Smooth muscle cell (in vitro differentiated cells): ENCODE results near the gene USP37. TPM values are rescaled to one million over a fixed set of nuclear protein-coding genes. Genes with fewer than 3 reads are reported as not detected.

ENCODE experiments used
- DNase-seq: peaks from one replicate; lab custom pipeline; 2025; ENCODE audit not compliant: unreplicated experiment; lab: John Stamatoyannopoulos, UW
- H2AFZ ChIP-seq: fragments of 200-600 bp; sonication (generic); 2 replicates; pipeline ENCODE4 v1.6.0; 2016; ENCODE audit warnings: antibody characterized with exemption, low read depth, mild to moderate bottlenecking
- H3F3A ChIP-seq: fragments of 200-600 bp; sonication (generic); 2 replicates; pipeline ENCODE4 v1.6.0; 2017; ENCODE audit warnings: antibody characterized with exemption, low read depth
- H3K27ac ChIP-seq: fragments of 200-600 bp; sonication (generic); 2 replicates; pipeline ENCODE4 v1.5.1; 2016; ENCODE audit warnings: low read depth, mild to moderate bottlenecking
- H3K27me3 ChIP-seq: fragments of 200-600 bp; sonication (generic); 2 replicates; pipeline ENCODE4 v1.6.1; 2016; ENCODE audit warnings: low read depth, mild to moderate bottlenecking
- H3K36me3 ChIP-seq: fragments of 200-600 bp; sonication (generic); 2 replicates; pipeline ENCODE4 v1.5.1; 2016; ENCODE audit warnings: low read depth
- H3K4me1 ChIP-seq: fragments of 200-600 bp; sonication (generic); 2 replicates; pipeline ENCODE4 v1.5.1; 2016; ENCODE audit warnings: low read depth
- H3K4me2 ChIP-seq: fragments of 200-600 bp; sonication (generic); 2 replicates; pipeline ENCODE4 v1.6.0; 2016; ENCODE audit warnings: mild to moderate bottlenecking
- H3K4me3 ChIP-seq: fragments of 200-600 bp; sonication (generic); 2 replicates; pipeline ENCODE4 v1.5.1; 2016; ENCODE audit warnings: mild to moderate bottlenecking
- H3K79me2 ChIP-seq: fragments of 200-600 bp; sonication (generic); 2 replicates; pipeline ENCODE4 v1.6.0; 2016; ENCODE audit warnings: low read depth, mild to moderate bottlenecking
- H3K9ac ChIP-seq: fragments of 200-600 bp; sonication (generic); 2 replicates; pipeline ENCODE4 v1.6.0; 2016; ENCODE audit warnings: low read depth
- H3K9me3 ChIP-seq: fragments of 200-600 bp; sonication (generic); replicated peaks from 2 replicates; pipeline ENCODE4 v1.5.1; 2016; ENCODE audit warnings: low read depth
- H4K20me1 ChIP-seq: fragments of 200-600 bp; sonication (generic); 2 replicates; pipeline ENCODE4 v1.6.0; 2016; ENCODE audit warnings: low read depth
- whole genome bisulfite sequencing: methylation state at CpG from one replicate; pipeline ENCODE4 v1.1.7; 2016; ENCODE audit warnings: low lambda C conversion rate; 5-methylcytosine and 5-hydroxymethylcytosine counted together
- polyA plus RNA-seq: library from polyadenylated mRNA; unstranded; fragments of >200 nt; fragmentation: Nextera tagmentation; extraction: Ambion mirVana; gene quantifications from 2 replicates; pipeline ENCODE4 v1.2.1, GENCODE V29; 2016
- total RNA-seq: library from RNA; depleted of rRNA; stranded (reverse); fragments of >200 nt; gene quantifications from 2 replicates; pipeline ENCODE4 v1.2.3, GENCODE V29; 2014
- TF ChIP-seq, protein P1 (sequence below): fragments of 200-600 bp; sonication (generic); IDR thresholded peaks from 2 replicates; pipeline ENCODE4 v1.5.1; 2017; ENCODE audit warnings: borderline replicate concordance, mild to moderate bottlenecking, antibody characterized with exemption; ENCODE audit not compliant: insufficient read depth, poor library complexity, severe bottlenecking

The USP37 gene
- total and polyA plus RNA-seq, 2 experiments from 2014 or later, result 3.6 to 10.8 TPM

DNA sequence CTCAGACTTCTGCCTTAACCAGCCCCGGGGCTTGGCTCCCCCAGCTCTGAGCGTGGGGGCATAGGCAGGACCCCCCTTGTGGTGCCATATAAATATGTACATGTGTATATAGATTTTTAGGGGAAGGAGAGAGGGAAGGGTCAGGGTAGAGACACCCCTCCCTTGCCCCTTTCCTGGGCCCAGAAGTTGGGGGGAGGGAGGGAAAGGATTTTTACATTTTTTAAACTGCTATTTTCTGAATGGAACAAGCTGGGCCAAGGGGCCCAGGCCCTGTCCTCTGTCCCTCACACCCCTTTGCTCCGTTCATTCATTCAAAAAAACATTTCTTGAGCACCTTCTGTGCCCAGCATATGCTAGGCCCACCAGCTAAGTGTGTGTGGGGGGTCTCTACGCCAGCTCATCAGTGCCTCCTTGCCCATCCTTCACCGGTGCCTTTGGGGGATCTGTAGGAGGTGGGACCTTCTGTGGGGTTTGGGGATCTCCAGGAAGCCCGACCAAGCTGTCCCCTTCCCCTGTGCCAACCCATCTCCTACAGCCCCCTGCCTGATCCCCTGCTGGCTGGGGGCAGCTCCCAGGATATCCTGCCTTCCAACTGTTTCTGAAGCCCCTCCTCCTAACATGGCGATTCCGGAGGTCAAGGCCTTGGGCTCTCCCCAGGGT lies 162.9 kb downstream of the USP37 start:
- Histone ChIP-seq H3K27ac (peak overlapping the region; percentile 69), H3K4me3 (no peak overlapping the region), H3K9me3 (no peaks in the 10 kb centered on the region), H3K4me2 (peak overlapping the region; percentile 87), H3K79me2 (peaks cover 18% of the 10 kb centered on the region), H3K9ac (no peak overlapping the region), H3F3A (peaks cover 10% of the 10 kb centered on the region), H4K20me1 (peaks cover 17% of the 10 kb centered on the region), H3K27me3 (no peaks in the 10 kb centered on the region), H3K36me3 (no peaks in the 10 kb centered on the region), H3K4me1 (peaks cover 15% of the 10 kb centered on the region), H2AFZ (no peak overlapping the region)
- DNase-seq, result no peak
- 56% methylated on average over 8 of the region's 8 CpGs for WGBS
- TF ChIP-seq, protein P1, sequence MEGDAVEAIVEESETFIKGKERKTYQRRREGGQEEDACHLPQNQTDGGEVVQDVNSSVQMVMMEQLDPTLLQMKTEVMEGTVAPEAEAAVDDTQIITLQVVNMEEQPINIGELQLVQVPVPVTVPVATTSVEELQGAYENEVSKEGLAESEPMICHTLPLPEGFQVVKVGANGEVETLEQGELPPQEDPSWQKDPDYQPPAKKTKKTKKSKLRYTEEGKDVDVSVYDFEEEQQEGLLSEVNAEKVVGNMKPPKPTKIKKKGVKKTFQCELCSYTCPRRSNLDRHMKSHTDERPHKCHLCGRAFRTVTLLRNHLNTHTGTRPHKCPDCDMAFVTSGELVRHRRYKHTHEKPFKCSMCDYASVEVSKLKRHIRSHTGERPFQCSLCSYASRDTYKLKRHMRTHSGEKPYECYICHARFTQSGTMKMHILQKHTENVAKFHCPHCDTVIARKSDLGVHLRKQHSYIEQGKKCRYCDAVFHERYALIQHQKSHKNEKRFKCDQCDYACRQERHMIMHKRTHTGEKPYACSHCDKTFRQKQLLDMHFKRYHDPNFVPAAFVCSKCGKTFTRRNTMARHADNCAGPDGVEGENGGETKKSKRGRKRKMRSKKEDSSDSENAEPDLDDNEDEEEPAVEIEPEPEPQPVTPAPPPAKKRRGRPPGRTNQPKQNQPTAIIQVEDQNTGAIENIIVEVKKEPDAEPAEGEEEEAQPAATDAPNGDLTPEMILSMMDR, result no peak

DNA sequence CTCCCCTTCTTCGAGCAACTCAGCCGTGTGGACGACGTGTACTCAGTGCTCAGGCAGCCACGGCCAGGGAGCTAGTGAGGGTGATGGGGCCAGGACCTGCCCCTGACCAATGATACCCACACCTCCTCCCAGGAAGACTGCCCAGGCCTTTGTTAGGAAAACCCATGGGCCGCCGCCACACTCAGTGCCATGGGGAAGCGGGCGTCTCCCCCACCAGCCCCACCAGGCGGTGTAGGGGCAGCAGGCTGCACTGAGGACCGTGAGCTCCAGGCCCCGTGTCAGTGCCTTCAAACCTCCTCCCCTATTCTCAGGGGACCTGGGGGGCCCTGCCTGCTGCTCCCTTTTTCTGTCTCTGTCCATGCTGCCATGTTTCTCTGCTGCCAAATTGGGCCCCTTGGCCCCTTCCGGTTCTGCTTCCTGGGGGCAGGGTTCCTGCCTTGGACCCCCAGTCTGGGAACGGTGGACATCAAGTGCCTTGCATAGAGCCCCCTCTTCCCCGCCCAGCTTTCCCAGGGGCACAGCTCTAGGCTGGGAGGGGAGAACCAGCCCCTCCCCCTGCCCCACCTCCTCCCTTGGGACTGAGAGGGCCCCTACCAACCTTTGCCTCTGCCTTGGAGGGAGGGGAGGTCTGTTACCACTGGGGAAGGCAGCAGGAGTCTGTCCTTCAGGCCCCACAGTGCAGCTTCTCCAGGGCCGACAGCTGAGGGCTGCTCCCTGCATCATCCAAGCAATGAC lies 163.6 kb downstream of the USP37 start:
- Histone ChIP-seq H4K20me1 (peaks cover 17% of the 10 kb centered on the region), H3K4me1 (peaks cover 15% of the 10 kb centered on the region), H3K27me3 (no peaks in the 10 kb centered on the region), H3F3A (peaks cover 10% of the 10 kb centered on the region), H3K4me2 (no peak overlapping the region), H3K36me3 (no peaks in the 10 kb centered on the region), H3K79me2 (peaks cover 23% of the 10 kb centered on the region), H3K4me3 (no peak overlapping the region), H3K9me3 (no peaks in the 10 kb centered on the region), H3K27ac (peak overlapping the region; percentile 69), H2AFZ (no peak overlapping the region), H3K9ac (no peak overlapping the region)
- 89% methylated on average over 16 of the region's 16 CpGs for WGBS
- TF ChIP-seq, protein P1, result no peak
- no peak for DNase-seq

DNA sequence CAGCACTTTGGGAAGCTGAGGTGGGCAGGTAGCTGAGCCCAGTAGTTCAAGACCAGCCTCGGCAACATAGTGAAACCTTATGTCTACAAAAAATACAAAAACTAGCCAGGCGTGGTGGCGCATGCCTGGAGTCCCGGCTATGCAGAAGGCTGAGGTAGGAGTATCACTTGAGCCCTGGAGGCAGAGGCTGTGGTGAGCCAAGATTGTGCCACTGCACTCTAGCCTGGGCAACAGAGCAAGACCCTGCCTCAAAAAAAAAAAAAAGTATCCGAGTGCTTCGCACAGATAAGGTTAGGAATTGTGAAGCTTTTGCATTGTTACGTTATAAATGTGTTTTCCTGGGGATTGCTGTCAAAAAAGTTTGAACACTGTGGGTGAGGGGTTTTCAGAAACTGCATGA lies 164.3 kb downstream of the USP37 start:
- peaks cover 15% of the 10 kb centered on the region for H3K4me1 ChIP-seq
- no peaks in the 10 kb centered on the region for H3K36me3 ChIP-seq
- H3K27ac ChIP-seq, result no peak overlapping the region
- H3K4me3 ChIP-seq, result no peak overlapping the region
- 83% methylated on average over 7 of the region's 7 CpGs for WGBS
- peaks cover 17% of the 10 kb centered on the region for H4K20me1 ChIP-seq
- no peak for DNase-seq
- H3F3A ChIP-seq, result peaks cover 16% of the 10 kb centered on the region
- H3K4me2 ChIP-seq, result no peak overlapping the region
- no peak overlapping the region for H2AFZ ChIP-seq
- no peaks in the 10 kb centered on the region for H3K27me3 ChIP-seq
- no peaks in the 10 kb centered on the region for H3K9me3 ChIP-seq
- TF ChIP-seq, protein P1, result no peak
- no peak overlapping the region for H3K9ac ChIP-seq
- H3K79me2 ChIP-seq, result peaks cover 28% of the 10 kb centered on the region
